Kidney tubule cell (primary cell): ENCODE results near the gene ANKS1A.

Source experiments
- DNase-seq: peaks from one replicate; pipeline ENCODE4 v3.0.0-alpha.2; 2018; ENCODE audit warnings: low spot score

The ANKS1A gene

DNA sequence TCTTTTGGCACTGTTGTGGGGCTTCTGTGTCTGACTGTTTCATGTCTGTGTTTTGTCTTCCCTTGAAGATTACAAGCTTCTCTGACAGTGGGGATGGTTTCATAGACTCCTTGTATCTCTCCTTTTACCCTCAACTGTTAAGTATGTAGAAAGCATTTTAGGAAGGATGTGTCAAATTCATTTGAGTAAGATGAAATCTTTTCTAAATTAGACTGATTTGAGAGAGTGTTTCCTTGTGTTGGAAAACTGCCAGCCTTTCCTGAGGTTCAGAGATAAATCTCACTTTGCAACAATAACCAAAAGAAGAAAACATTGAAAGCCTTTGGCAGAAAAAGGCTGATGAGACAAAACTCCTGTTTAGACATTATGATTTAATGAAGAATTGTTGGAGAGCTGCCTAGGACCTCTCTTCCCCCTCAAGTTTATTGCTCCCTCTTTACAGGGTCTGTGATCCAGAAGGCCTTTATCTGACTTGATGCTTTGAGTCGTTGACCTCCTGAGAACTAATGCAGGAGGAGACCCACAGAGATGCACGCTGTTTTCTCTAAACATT, 68.3 kb downstream of the ANKS1A start:
- DNase-seq: no peak

DNA sequence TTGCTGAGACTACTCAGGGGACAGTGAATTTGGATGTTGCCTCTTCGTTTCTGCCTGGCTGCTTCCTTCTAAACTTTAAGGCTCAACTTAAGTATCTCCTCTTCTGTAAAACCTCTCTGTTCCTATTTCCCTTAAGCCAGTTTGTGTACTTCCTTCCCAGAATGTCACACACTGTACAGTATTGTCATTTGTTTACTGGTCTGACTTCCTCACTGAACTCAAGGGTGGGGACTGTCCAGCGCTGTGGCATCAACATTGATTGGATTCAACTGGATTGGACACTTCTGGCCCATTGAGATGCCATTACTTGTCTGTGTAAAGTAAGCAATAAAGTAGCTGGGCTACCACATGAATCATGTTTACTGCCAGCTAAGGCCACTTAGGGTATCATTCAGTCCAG, 69.7 kb downstream of the ANKS1A start:
- no peak for DNase-seq

DNA sequence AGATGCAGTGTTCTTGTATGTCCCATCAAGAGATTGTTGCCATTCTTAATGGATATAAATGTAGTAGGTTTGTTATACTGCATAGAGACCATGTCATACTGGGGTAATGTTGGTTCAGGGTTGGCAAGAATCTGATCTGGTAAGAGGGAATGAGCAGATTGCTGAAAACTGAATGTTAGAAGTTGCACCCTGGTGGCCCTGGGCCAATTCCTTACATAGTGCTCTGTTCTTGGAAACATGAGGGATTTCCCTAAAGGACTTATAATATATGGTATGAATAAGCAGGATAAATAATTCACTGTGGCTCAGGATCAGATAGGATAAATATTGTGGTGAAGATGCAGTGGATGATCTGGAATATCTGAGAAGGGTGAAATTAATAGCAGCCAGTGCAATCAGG, 70.2 kb downstream of the ANKS1A start:
- DNase-seq: no peak

DNA sequence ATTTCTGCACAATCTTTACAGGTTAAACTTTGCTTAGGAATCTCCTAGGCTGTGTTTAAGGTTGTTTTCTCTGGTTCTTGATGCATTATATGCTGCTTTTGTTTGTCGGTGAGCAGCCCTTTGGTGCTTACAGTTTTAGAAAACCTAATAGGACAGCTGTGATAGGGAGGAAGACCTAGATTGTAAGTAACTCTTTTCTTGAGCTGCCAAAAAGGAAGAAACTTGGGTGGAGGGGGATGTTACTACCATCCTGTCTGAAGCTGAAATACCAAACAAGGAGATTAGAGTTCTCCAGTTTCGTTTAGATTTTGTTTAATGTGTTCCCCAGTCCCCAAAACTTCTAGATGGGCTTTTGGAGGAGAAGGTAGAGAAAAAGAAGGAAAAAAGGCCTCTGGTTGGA, 72.0 kb downstream of the ANKS1A start:
- no peak for DNase-seq

DNA sequence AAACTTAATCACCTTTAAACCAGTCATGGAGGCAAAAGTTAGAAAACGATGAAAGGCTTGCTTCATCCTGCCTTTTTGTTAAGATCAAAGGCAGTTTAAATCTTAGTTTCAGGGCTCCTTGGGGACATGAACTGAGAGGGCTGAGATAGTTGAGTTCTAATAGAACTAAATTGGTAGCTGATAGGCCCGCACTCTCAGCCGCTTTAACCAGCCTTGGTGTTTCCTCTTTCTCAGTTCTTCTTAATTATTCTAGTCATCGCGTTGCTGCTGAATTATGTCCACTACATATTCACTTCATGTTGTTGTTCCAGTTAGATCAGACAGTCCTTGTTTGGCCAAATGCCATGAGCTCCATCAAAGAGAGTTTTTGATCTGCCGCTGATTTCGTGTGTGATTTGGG, 72.5 kb downstream of the ANKS1A start:
- DNase-seq: no peak

DNA sequence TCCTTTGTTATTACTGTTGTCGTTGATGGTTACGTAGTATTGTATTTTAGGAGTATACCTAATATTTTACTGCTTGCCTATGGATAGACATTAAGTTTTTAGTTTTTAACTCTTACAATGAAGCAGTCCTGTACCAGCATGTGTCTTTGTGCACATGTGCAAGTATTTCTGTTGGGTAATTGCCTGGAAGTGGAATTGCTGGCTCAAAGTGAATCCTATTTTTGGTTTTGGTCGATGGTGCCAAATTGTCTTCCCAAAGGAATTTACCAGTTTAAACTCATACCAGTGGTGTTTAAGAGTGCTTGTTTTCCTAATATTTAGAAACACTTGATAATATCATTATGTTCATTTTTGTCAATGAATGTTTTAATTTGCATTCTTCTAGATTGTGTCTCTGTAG, 75.5 kb downstream of the ANKS1A start:
- no peak for DNase-seq

DNA sequence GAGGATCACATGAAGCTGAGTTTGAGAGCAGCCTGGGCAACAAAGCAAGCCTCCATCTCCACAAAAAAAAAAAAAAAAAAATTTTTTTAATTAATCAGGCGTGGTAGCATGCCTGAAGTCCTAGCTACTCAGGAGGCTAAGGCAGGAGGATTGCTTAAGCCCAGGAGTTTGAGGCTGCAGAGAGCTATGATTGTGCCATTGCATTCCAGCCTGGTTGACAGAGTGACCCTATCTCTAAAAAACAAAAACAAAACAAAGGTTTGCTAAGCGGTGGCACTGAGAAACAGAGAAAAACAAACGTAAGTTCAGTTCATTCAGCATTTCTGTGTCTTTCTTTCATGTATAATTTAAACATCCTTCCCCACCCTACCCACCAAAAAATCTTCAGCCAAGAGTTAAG, 78.4 kb downstream of the ANKS1A start:
- DNase-seq: no peak

DNA sequence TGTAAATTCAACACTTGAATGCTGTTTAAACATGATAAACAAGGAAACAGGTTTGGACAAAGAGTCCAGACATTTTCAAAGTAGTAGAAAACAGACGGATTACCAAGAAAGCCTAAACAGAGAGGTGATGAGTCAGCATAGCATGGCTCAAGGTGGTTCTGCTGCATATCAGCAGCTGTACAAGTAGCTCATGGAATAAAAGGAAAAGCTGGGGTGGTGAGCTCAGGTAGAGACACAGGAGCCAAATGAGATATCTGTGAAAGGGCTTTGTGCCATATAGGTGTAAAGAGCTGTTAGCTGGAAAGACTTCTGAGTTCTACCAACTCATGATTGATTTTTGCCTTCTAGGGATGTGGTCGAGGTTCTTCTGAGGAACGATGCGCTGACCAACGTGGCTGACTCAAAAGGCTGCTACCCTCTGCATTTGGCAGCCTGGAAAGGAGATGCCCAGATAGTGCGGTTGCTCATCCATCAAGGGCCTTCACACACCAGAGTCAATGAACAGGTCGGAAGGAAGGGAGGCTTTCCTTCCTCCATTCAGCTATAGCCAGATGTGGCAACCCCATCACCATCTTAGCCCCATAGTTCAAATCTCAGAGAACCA, 80.7 kb downstream of the ANKS1A start:
- no peak for DNase-seq

DNA sequence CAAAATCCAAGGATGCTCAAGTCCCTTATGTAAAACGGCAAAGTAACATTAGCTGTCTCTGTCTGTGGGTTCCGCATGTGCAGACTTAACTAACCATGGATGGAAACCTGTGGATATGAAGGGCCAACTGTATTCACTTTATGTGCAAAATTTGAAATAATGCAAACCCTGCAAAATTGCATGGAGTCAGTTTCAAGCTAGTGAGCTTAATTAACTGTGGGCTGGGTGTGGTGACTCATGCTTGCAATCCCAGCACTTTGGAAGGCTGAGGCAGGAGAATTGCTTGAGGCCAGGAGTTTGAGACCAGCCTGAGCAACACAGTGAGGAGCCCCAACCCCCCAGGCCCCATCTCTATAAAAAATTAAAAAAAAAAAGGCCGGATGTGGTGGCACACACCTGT, 81.4 kb downstream of the ANKS1A start:
- DNase-seq: no peak

DNA sequence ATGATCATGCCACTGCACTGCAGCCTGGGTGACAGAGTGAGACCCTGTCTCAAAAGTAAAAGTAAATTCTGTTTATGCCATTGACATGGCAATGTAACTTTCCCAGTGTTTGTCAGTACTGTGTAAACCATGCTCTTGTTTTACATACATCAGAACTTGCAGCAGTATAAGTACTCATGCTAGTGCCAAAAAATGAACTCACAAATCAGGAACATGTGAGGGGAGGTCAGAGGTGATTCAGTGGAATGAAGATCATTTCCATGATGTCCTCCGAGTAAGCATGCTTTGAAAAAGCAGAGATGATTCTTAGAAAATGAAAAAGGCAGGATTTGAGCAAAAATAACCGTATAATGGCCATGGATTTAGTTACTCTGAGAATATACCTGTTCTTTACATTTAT, 81.9 kb downstream of the ANKS1A start:
- no peak for DNase-seq

DNA sequence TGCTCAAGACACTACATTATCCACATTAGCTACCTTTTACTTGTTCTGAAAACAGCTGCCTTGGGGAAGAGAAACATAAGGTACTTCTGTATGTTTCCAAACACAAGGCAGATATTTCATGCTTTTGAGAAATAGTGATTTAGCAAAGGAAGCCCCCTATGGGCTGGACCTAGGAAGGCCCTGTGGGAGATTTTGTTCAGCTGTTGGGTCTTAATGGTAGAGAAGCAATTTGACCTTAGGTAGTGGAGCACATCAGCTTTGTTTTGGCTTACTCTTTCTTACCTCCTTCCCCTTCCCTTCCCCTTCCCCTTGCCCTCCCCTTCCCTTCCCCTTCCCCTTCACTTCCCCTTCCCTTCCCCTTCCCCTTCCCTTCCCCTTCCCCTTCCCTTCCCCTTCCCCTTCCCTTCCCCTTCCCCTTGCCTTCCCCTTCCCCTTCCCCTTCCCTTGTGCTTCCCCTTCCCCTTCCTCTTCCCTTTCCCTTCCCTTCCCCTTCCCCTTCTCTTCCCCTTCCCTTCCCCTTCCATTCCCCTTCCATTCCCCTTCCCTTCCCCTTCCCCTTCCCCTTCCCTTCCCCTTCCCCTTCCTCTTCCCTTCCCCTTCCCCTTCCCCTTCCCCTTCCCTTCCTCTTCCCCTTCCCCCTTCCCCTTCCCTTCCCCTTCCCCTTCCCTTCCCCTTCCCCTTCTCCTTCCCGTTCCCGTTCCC, 84.6 kb downstream of the ANKS1A start:
- no peak for DNase-seq

DNA sequence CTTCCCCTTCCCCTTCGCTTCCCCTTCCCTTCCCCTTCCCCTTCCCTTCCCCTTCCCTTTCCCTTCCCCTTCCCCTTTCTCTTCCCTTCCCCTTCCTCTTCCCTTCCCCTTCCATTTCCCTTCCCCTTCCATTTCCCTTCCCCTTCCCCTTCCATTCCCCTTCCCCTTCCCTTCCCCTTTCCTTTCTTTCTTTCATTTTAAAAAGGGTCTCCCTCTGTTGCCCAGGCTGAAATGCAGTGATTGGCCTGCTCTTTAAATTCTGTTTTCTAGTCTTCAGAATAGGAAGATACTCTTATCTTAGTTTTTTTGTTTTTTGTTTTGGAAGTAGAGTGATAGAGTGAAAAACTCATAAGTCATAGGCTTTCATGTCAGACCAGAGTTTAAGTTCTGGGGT, 85.2 kb downstream of the ANKS1A start:
- DNase-seq: no peak

DNA sequence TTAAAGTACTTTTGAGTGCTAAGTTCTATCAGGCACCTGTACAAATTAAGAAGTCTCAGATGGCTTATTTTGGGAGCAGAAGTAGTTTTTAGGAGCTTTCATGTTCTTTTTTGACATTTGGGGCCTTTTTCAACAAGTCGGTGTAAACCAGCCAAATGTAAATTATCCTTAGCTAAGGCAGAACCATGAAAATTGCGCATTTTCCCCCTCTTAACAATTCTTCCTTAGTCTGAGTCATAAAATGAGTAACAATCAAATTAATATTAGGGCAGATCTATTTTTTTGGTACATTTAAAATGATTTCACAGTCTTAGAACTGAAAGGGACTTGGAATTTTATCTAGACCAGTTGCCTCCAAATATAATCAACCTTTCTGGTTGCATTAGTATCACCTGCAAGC, 87.2 kb downstream of the ANKS1A start:
- no peak for DNase-seq

DNA sequence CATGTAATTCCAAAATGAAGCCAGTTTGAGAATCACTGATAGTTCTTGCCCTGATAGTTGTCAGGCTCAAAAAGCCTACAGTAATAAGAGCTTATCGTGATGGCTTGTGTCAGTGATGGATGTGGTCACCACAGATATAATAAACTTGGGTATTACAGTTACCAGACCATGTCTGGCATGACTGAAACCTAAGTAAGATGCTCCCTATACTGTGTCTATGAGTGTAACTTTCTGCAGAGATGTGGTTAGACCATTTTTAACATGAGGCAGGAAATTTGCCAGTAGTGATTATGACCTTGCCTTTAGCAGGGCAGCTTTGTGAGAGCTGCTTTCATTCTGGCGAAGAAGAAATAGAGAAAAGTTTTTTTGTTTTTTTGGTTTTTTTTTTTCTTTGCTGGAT, 90.2 kb downstream of the ANKS1A start:
- DNase-seq: no peak

DNA sequence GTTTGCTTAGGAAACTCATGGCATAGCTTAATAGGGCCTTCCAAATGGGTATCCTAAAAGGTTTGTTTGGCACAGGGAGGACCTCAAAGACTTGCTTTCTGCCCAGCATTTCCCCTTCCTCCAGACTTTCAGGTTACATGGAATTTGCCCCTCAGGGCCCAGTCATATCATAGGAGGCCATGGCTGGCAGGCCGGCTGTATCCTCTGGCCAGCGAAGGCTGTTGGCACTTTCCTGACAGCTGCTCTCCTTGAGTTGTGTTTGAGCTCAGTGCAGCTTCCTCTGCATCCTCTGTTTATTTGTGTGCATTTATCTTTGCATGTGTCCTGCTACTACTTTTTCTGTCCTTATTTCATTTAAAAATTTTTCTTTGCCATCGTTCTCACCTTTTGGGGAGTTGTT, 90.9 kb downstream of the ANKS1A start:
- no peak for DNase-seq

DNA sequence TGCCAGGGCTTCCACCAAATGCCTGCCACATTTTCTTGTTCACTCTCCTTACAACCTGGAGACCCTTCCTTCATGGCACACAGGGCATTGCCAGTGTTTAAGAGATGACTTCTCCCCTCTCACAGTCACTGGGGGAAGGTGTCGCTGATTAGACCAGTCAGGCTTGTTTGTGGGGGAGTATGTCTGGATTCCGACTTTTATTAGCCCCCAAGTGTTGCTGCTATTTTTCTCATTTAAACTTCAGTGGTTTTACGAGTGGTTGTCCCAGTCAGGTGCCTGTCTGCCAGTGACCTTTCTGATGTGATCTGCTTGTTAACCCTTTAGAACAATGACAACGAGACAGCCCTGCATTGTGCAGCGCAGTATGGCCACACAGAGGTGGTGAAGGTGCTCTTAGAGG, 92.3 kb downstream of the ANKS1A start:
- no peak for DNase-seq

DNA sequence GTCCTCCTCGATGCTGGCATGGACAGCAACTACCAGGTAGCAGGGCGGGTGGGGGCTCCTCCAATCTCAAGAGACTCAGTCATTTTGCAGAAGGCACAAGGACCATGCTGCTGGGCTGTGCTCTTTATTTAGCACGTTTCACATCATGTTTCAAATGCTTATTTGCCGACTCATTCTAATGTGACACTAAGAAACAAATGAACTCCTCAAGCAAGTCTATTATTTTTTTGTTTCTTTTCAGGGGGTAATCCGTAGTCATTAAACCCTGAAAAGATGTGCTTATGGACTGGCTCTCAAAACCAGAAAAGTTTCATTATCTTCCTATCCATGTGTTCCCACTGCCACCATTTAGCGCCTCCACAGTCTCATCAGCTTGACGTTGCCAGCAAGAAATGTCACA, 92.9 kb downstream of the ANKS1A start:
- peak; percentile 11 for DNase-seq

DNA sequence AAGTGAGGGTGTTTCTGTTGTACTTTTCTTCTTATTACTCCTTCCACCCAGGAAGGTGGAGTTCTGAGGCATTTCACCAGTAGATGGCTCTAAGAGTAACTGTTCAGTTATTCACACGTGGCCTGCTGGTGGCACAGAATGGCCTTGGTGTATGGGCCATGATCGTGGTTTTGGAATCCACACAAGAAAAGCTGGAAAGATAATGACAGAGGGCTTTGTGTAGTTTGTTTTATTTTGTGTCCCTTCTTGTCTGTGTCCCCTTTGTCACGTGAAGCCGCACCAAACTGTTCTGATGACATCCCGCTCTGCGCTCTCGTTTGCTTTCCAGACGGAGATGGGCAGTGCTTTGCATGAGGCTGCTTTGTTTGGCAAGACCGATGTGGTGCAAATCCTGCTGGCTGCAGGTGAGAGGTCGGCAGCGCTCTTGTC, 93.4 kb downstream of the ANKS1A start:
- peak; percentile 20 for DNase-seq

DNA sequence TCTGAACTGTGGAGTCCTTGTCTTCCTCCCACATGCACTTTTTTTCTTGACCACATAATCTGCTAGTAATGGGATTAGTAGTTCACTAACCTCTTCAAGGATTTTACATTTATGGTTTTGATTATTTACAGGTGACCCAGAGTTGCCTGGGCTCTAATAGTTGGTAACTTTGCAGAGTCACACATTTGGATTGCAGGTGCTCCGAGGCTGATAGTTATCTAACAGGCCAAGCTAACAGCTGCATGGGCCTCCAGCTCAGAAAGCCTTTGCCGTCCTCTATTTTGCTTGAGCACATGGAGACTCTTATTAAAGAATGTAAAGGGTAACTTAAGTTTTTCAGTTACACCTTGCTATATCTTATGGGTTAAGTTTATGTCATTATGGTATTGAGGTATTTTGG, 95.4 kb downstream of the ANKS1A start:
- no peak for DNase-seq

DNA sequence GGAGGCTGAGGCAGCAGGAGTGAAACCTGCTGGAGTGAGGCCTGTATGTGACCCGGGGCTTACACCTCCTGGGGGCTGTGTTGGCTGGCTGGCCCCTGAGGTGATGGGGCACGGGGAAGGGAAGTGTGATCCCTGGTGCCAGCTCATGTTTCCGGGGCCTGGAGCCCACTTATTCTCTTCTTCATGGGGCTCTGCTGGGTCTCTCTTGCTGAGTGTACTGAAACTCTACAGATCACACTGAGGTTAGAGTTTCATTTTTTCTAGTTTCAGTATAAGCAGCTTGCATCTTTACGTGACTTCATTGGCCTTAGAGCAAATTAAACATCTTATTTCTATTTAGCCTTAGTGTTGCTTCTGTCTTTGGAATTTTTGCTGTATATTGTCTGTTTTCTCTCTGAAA, 96.2 kb downstream of the ANKS1A start:
- DNase-seq: no peak

DNA sequence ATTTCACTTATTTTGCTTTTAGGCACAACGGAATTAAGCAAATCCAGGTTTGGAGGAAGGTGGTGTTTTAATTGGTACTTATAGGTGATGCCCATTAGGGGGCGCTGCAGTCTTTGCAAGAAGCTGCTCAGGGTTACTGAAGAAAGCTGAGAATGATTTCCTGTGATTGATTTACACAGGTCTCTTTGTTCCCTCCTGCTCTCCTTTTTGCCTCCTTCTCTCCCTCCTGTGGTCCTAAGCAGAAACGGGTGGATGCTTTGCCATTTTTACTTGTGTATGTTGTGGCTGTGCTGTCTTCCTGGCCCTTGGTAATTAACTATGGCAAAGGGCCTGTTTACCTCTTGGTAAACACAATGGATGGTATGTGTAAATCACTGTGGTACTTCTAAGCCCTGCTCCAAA, 97.8 kb downstream of the ANKS1A start:
- DNase-seq: peak; percentile 82

DNA sequence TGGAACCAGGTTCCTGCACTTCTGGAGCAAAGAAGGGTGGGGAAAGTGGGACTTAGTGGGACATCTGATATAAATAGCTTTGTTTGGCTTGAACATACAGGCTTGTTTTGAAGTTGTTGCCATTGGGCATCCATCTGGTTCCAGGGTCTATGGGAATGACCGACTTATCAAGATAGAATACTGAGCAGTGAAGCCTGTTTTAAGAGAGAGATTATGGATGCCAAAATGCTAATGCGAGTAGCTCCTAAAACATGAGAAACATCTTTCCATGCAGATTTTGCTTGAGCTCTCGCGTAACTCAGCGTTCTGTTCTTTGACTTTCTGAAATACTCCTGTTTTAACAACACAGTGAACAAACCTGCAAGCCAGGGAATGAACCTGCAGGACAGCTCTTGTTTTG, 98.5 kb downstream of the ANKS1A start:
- no peak for DNase-seq

DNA sequence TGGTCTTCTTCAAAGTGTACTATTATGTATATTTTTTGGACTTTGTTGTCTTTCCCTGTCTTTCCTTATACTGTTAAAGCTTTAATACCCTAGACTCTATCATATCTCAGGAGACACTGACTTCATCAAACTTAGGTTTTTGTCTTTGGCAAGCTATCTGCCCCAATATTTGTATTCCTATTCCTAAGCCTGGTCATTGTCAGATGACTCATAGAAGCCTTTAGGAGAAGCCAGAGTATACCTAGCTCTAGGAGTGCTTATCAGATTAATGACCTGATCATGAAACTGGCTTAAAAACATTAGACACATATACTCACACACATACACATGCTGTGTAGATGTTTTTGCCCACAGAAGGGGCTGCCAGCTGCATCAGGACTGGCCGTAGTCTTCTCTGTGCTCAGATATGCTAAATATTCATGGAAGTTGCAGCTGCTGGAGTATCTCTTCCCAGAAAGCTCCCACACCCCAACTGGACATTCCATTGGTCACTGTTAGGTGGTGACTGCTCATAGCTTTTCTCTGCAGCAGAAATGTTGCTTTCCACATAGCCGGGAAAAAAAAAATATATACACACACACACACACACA, 102.0 kb downstream of the ANKS1A start:
- DNase-seq: no peak

DNA sequence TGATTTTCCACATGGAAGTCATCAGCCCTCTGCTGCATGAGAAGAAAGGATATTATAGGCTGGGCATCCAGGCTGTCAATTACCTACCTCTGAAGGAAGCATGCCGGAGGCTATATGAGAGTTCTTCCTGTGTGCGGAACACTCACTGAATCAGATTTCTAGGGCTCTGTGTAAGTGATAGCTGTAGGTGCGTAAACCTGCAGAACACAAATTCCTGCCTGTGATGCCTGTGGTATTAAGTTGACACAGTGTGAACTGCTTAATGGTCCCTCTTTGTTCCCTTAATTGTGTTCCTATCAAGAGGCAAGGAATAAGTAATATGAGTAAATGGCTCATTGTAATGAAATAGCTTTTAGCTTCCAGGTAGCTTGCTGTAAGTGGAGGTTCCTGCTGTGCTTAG, 103.3 kb downstream of the ANKS1A start:
- no peak for DNase-seq
